Subcutaneous adipose tissue (tissue), 4 donors: ENCODE results near the gene POLR3F. TPM values are rescaled to one million over a fixed set of nuclear protein-coding genes. Genes with fewer than 3 reads are reported as not detected.

ENCODE experiments used
- total RNA-seq, 4 donors: library from RNA; depleted of rRNA; stranded (reverse); fragments of >200 nt; gene quantifications; one replicate each; pipeline ENCODE4 v1.1.0, GENCODE V29; 2016
- TF ChIP-seq, protein P1 (sequence below): fragments of 450-650 bp; IDR thresholded peaks from one replicate; pipeline ENCODE4 v1.5.1; 2016; ENCODE audit warnings: low read depth, mild to moderate bottlenecking, control low read depth, antibody characterized with exemption, moderate library complexity

Gene POLR3F
- total RNA-seq, 4 donors from 2014 or later = 6.3 to 13.9 (median 10.8) TPM

GRCh38 chr20:18477821-18478220, 10.6 kb downstream of the POLR3F start:
- TF ChIP-seq, protein P1, sequence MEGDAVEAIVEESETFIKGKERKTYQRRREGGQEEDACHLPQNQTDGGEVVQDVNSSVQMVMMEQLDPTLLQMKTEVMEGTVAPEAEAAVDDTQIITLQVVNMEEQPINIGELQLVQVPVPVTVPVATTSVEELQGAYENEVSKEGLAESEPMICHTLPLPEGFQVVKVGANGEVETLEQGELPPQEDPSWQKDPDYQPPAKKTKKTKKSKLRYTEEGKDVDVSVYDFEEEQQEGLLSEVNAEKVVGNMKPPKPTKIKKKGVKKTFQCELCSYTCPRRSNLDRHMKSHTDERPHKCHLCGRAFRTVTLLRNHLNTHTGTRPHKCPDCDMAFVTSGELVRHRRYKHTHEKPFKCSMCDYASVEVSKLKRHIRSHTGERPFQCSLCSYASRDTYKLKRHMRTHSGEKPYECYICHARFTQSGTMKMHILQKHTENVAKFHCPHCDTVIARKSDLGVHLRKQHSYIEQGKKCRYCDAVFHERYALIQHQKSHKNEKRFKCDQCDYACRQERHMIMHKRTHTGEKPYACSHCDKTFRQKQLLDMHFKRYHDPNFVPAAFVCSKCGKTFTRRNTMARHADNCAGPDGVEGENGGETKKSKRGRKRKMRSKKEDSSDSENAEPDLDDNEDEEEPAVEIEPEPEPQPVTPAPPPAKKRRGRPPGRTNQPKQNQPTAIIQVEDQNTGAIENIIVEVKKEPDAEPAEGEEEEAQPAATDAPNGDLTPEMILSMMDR = no peak

- TF ChIP-seq, protein P1 = no peak
Measured at GRCh38 chr20:18481596-18481995, 14.4 kb downstream of the POLR3F start.

GRCh38 chr20:18488301-18488700, 21.1 kb downstream of the POLR3F start:
- TF ChIP-seq, protein P1 = no peak

- TF ChIP-seq, protein P1 = no peak
Measured at GRCh38 chr20:18496042-18496441, 28.9 kb downstream of the POLR3F start.

- TF ChIP-seq, protein P1 = no peak
Measured at GRCh38 chr20:18496740-18497592, 29.8 kb downstream of the POLR3F start, which contains the start of gene RBBP9. TSS of gene RBBP9 (minus strand) at chr20:18497225. CDS start at chr20:18497167, 58 bp downstream.

- TF ChIP-seq, protein P1 = no peak
Measured at GRCh38 chr20:18497603-18498002, 30.4 kb downstream of the POLR3F start.

DNA sequence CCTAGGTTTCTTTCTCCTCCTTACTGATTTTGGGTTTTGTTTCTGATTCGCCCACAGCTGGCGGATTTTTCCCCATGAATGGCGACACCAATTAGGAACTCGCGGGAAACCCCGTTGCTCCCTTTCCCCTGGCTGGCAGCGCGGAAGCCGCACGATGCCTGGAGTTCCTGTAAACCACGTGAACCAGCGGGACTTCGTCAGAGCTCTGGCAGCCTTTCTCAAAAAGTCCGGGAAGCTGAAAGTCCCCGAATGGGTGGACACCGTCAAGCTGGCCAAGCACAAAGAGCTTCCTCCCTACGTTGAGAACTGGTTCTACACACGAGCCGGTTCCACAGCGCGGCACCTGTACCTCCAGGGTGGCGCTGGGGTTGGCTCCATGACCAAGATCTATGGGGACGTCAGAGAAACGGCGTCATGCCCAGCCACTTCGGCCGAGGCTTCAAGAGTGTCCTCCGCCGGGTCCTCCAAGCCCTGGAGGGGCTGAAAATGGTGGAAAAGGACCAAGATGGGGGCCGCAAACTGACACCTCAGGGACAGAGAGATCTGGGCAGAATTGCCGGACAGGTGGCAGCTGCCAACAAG, 37.4 kb downstream of the POLR3F start:
- TF ChIP-seq, protein P1 = no peak
